ENCODE measurements around the gene CRACR2B. TPM values are rescaled to one million over a fixed set of nuclear protein-coding genes. Genes with fewer than 3 reads are reported as not detected.

The CRACR2B gene
- total RNA-seq, 1 experiment from 2014 or later: 11.8 TPM

DNA sequence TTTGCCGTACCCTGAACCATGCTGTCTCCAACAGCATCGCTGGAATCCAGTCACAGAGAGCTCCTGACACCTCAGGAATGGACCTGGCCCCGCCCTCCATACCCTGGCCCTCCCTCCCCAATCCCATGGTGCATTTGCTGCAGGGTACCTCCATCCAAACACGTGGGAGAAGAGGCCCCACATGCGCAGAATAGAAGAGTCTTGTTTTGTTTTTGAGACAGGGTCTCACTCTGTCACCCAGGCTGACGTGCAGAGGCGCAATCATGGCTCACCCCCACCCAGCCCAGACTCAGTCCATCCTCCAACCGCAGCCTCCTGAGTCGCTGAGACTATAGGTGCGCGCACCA is 11.3 kb upstream of the CRACR2B start (continued):
- TF ChIP-seq SIN3A (IDR thresholded peaks at IDR 0.05; ENCODE audit: low read depth) (no peak), EZH2 (IDR thresholded peaks at IDR 0.05) (no peak), JUND (IDR thresholded peaks at IDR 0.05) (no peak), RAD21 (IDR thresholded peaks at IDR 0.05; ENCODE audit: low read depth) (no peak), ELF1 (IDR thresholded peaks at IDR 0.05; ENCODE audit: borderline replicate concordance, low read depth) (no peak), EGR1 (IDR thresholded peaks at IDR 0.05; ENCODE audit: low read depth) (no peak), CEBPB (IDR thresholded peaks at IDR 0.05; ENCODE audit: low read depth) (no peak), POLR2A (IDR thresholded peaks at IDR 0.05; ENCODE audit: borderline replicate concordance, extremely low read depth, insufficient read depth, insufficient read length) (no peak)
- TF ChIP-seq, protein P1, sequence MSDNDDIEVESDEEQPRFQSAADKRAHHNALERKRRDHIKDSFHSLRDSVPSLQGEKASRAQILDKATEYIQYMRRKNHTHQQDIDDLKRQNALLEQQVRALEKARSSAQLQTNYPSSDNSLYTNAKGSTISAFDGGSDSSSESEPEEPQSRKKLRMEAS (IDR thresholded peaks at IDR 0.05): no peak

DNA sequence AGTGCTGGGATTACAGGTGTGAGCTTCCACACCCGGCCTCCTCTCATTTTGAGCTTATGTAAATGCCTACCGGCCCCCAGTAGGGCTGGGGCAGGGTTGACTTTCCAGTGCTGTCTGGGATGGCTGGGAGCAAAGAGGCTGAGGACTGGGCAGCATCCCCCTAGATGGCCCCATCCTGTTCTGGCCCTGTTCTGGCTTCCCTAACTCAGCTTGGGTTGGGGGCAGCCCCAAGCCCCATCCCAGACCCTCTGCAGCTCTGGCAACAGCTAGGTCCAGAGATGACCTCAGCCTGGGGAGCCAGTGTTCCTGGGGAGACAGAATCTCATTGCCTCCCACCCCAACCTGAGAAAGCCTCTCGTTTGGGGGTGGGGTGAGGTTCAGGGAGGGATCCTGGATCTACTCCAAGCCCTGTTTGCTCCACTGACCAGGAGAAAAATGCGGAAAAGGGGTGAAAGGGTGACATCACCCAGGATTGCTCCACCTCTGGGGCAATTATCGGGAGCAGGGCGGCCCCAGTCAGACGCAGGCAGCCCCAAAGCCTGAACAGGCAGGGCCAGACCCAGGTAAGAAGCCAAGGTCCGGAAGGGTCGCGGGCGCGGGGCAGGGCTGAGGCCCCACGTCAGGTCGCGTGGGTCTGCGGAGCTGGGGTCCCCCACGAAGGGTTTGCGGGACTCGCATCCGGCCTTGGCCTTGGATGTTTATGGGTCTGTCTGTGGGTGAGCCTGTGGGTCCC is 9.2 kb upstream of the CRACR2B start, which contains the start of gene PNPLA2:
TSS of gene PNPLA2 (plus strand) at position 519 of the 733 bp plus-strand sequence. CDS start 805 bp downstream, outside the sequence.
- POLR2A ChIA-PET: interaction anchor here (0.7 to 2.7 kb wide), 14 partner anchors 7 to 92 kb away, joined by 3 to 45 read pairs (median 8); partner anchors contain the start of genes CD151, CHID1, CRACR2B and POLR2L
- Histone ChIP-seq H3K9ac (ENCODE audit: low read length) (peak within 1 kb of the TSS; percentile 90), H2AFZ (ENCODE audit: low read depth, low read length, poor library complexity, severe bottlenecking) (no peak within 1 kb of the TSS), H3K4me3 (replicated peaks in 1 of 2; ENCODE audit: low read depth in 1 of 2, low read length in 2 of 2) (peak within 1 kb of the TSS; percentile 65 to 77), H3K9me2 (ENCODE audit: insufficient read depth) (no peaks in the 10 kb centered on the region), H3K36me3 (ENCODE audit: control insufficient read depth in 1 of 2, insufficient read depth in 2 of 2, low read length in 2 of 2) (peaks cover 0 to under 1% of the 10 kb centered on the region in 2 experiments; a peak in 1 of 4 replicates), H3K4me2 (ENCODE audit: low read length) (peak within 1 kb of the TSS; percentile 81), H3K79me2 (ENCODE audit: insufficient read depth, low read length) (peaks cover 22% of the 10 kb centered on the region), H3K4me1 (ENCODE audit: control insufficient read depth in 1 of 2, insufficient read depth in 2 of 2, low read length in 2 of 2) (peaks cover 26 to 46% of the 10 kb centered on the region in 2 experiments), H3K27me3 (ENCODE audit: insufficient read depth, low read length) (no peaks in the 10 kb centered on the region), H3K27ac (ENCODE audit: low read depth, low read length) (peak within 1 kb of the TSS; percentile 81; the same call in 1 of the 2 replicates), H3K9me3 (ENCODE audit: control insufficient read depth in 1 of 2, insufficient read depth in 1 of 2, low read depth in 1 of 2, low read length in 2 of 2) (no peaks in the 10 kb centered on the region), H4K20me1 (ENCODE audit: insufficient read depth) (no peaks in the 10 kb centered on the region)
- ATAC-seq: no peak
- RAD21 ChIA-PET (ENCODE audit: low non-redundant PET in 1 of 2, low total read pairs in 2 of 2, uncharacterized antibody in 2 of 2, unreplicated experiment in 2 of 2): no interaction called here
- no peak for TF ChIP-seq SIN3A (IDR thresholded peaks at IDR 0.05; ENCODE audit: low read depth)
- no peak for TF ChIP-seq TCF7L2 (IDR thresholded peaks at IDR 0.05; ENCODE audit: borderline replicate concordance, extremely low read depth, insufficient read depth, insufficient read length)
- no peak for TF ChIP-seq ZFX (IDR thresholded peaks at IDR 0.05)
- TF ChIP-seq, protein P2, sequence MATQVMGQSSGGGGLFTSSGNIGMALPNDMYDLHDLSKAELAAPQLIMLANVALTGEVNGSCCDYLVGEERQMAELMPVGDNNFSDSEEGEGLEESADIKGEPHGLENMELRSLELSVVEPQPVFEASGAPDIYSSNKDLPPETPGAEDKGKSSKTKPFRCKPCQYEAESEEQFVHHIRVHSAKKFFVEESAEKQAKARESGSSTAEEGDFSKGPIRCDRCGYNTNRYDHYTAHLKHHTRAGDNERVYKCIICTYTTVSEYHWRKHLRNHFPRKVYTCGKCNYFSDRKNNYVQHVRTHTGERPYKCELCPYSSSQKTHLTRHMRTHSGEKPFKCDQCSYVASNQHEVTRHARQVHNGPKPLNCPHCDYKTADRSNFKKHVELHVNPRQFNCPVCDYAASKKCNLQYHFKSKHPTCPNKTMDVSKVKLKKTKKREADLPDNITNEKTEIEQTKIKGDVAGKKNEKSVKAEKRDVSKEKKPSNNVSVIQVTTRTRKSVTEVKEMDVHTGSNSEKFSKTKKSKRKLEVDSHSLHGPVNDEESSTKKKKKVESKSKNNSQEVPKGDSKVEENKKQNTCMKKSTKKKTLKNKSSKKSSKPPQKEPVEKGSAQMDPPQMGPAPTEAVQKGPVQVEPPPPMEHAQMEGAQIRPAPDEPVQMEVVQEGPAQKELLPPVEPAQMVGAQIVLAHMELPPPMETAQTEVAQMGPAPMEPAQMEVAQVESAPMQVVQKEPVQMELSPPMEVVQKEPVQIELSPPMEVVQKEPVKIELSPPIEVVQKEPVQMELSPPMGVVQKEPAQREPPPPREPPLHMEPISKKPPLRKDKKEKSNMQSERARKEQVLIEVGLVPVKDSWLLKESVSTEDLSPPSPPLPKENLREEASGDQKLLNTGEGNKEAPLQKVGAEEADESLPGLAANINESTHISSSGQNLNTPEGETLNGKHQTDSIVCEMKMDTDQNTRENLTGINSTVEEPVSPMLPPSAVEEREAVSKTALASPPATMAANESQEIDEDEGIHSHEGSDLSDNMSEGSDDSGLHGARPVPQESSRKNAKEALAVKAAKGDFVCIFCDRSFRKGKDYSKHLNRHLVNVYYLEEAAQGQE (IDR thresholded peaks at IDR 0.05; ENCODE audit: low read depth): no peak
- TF ChIP-seq, protein P3, sequence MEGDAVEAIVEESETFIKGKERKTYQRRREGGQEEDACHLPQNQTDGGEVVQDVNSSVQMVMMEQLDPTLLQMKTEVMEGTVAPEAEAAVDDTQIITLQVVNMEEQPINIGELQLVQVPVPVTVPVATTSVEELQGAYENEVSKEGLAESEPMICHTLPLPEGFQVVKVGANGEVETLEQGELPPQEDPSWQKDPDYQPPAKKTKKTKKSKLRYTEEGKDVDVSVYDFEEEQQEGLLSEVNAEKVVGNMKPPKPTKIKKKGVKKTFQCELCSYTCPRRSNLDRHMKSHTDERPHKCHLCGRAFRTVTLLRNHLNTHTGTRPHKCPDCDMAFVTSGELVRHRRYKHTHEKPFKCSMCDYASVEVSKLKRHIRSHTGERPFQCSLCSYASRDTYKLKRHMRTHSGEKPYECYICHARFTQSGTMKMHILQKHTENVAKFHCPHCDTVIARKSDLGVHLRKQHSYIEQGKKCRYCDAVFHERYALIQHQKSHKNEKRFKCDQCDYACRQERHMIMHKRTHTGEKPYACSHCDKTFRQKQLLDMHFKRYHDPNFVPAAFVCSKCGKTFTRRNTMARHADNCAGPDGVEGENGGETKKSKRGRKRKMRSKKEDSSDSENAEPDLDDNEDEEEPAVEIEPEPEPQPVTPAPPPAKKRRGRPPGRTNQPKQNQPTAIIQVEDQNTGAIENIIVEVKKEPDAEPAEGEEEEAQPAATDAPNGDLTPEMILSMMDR (IDR thresholded peaks at IDR 0.05 in 2 of 3, conservative IDR thresholded peaks at IDR 0.05 in 1 of 3; ENCODE audit: borderline replicate concordance in 1 of 3, insufficient read depth in 1 of 3, low read depth in 2 of 3, low read length in 2 of 3): no peak
- TF ChIP-seq, protein P4, sequence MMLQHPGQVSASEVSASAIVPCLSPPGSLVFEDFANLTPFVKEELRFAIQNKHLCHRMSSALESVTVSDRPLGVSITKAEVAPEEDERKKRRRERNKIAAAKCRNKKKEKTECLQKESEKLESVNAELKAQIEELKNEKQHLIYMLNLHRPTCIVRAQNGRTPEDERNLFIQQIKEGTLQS (IDR thresholded peaks at IDR 0.05): no peak
- TF ChIP-seq FOSL1 (IDR thresholded peaks at IDR 0.05; ENCODE audit: low read depth): no peak
- TF ChIP-seq ZNF274 (IDR thresholded peaks at IDR 0.05; ENCODE audit: low read depth, low read length): no peak
- TF ChIP-seq, protein P5, sequence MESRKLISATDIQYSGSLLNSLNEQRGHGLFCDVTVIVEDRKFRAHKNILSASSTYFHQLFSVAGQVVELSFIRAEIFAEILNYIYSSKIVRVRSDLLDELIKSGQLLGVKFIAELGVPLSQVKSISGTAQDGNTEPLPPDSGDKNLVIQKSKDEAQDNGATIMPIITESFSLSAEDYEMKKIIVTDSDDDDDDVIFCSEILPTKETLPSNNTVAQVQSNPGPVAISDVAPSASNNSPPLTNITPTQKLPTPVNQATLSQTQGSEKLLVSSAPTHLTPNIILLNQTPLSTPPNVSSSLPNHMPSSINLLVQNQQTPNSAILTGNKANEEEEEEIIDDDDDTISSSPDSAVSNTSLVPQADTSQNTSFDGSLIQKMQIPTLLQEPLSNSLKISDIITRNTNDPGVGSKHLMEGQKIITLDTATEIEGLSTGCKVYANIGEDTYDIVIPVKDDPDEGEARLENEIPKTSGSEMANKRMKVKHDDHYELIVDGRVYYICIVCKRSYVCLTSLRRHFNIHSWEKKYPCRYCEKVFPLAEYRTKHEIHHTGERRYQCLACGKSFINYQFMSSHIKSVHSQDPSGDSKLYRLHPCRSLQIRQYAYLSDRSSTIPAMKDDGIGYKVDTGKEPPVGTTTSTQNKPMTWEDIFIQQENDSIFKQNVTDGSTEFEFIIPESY (IDR thresholded peaks at IDR 0.05; ENCODE audit: extremely low read depth, insufficient replicate concordance, low read length): no peak
- DNase-seq (ENCODE audit: low read depth, low spot score): no peak
- CTCF ChIA-PET: interaction anchor here (1.2 to 1.4 kb wide), 2 partner anchors 9 to 26 kb away, joined by 3 read pairs; partner anchors contain the start of gene RPLP2
- intact Hi-C loops (cut with micrococcal nuclease): no loop called here
- TSS peak; percentile 64 for BruUV-seq (replicated peaks)

Measured in HCT116 (cell line).